SJCRH30 (cell line): ENCODE results near the gene SPOCK1. TPM values are rescaled to one million over a fixed set of nuclear protein-coding genes. Genes with fewer than 3 reads are reported as not detected.
A peak's percentile ranks its signal among the peaks of the same experiment; 100 is the strongest.

ENCODE experiments used
- DNase-seq, 2 experiments: peaks; one replicate each; pipeline ENCODE4 v3.0.0-alpha.2; 2015 to 2020
- H3K27ac ChIP-seq: fragments of 250-450 bp; sonication (Bioruptor Pico); 2 replicates; pipeline ENCODE4 v1.5.1; 2020; ENCODE audit warnings: mild to moderate bottlenecking, moderate library complexity
- H3K27me3 ChIP-seq: fragments of 250-450 bp; sonication (Bioruptor Pico); 2 replicates; pipeline ENCODE4 v1.5.1; 2020; ENCODE audit warnings: mild to moderate bottlenecking, moderate library complexity
- H3K36me3 ChIP-seq: fragments of 250-450 bp; sonication (Bioruptor Pico); 2 replicates; pipeline ENCODE4 v1.5.1; 2020; ENCODE audit warnings: mild to moderate bottlenecking, moderate library complexity
- H3K4me1 ChIP-seq: fragments of 250-450 bp; sonication (Bioruptor Pico); 2 replicates; pipeline ENCODE4 v1.5.1; 2020; ENCODE audit warnings: mild to moderate bottlenecking, moderate library complexity
- H3K4me3 ChIP-seq: fragments of 250-450 bp; sonication (Bioruptor Pico); 2 replicates; pipeline ENCODE4 v1.5.1; 2020; ENCODE audit warnings: mild to moderate bottlenecking, moderate library complexity
- H3K9me3 ChIP-seq: fragments of 250-450 bp; sonication (Bioruptor Pico); replicated peaks from 2 replicates; pipeline ENCODE4 v1.5.1; 2020; ENCODE audit warnings: mild to moderate bottlenecking, moderate library complexity
- total RNA-seq: library from RNA; depleted of rRNA; stranded (reverse); fragments of >200 nt; shearing (Covaris generic); gene quantifications from 2 replicates; pipeline ENCODE4 v1.2.3, GENCODE V29; 2014

Gene SPOCK1
- total RNA-seq, 1 experiment from 2014 or later: 0.06 TPM

DNA sequence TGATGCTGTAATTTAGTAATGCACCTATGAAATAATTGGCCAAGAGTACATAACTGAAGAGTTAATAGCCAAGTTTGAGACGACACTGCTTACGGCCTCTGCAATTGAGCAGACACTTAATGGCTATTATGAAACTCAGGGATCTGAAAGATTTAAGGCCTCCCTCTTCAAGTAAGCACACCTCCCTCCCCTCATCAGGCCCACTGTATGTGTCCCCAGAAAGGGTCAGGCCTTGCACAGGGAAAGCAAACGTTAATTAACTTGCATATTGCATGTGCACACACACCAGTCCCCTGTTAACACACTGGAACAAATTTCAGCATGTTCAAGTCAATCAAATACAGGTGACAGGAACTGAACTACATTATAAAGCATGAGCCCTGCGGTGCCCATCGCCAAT lies 163.6 kb downstream of the SPOCK1 start:
- Histone ChIP-seq H3K27ac (no peak overlapping the region), H3K4me1 (no peaks in the 10 kb centered on the region; the same call in 1 of the 2 replicates), H3K27me3 (no peaks in the 10 kb centered on the region), H3K4me3 (no peak overlapping the region), H3K36me3 (no peaks in the 10 kb centered on the region), H3K9me3 (no peaks in the 10 kb centered on the region)
- no peak for DNase-seq

DNA sequence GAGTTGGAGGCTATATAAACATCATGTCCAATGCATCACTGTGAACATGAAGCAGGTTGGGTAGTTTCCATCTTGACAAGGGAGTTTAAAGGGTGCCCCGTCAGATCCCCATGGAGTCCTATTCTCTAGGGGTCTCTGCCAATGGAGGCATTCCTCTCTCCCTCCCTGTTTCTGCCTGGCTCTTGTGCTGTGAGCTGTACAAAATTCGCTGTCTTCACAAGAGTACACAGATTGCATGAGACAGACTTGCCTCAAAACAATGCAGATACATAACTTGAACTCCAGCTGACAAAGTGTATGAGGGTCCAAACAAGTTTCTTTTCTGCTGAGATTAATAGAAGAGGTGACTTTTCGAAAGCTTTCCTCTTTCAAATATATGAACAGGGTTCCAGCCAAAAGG lies 165.2 kb downstream of the SPOCK1 start:
- H3K4me1 ChIP-seq: no peaks in the 10 kb centered on the region; the same call in 1 of the 2 replicates
- no peaks in the 10 kb centered on the region for H3K36me3 ChIP-seq
- no peak overlapping the region for H3K27ac ChIP-seq
- H3K9me3 ChIP-seq: no peaks in the 10 kb centered on the region
- DNase-seq: no peak
- no peak overlapping the region for H3K4me3 ChIP-seq
- H3K27me3 ChIP-seq: no peaks in the 10 kb centered on the region

DNA sequence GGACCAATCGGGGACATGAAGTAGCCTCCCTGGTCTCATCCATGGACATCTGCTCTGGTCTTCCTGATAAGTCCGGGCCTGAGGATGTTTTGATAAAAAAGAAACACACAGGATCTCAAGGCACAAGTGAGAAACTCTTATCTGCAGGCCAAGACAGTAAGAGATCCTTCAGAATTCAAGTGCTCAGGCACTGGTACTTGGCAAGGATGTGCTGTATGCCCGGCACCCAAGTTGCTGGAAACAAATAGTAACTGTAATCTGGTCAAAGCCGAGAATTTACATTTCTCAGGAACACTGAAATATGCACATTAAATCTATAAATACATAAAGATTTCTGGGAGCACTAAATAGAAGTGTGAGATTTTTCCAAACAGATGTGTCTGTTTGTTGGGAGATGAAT lies 165.7 kb downstream of the SPOCK1 start:
- Histone ChIP-seq H3K4me3 (no peak overlapping the region), H3K9me3 (no peaks in the 10 kb centered on the region), H3K4me1 (no peaks in the 10 kb centered on the region; the same call in 1 of the 2 replicates), H3K36me3 (no peaks in the 10 kb centered on the region), H3K27ac (no peak overlapping the region), H3K27me3 (no peaks in the 10 kb centered on the region)
- DNase-seq: no peak

GRCh38 chr5:137332296-137332695 lies 166.8 kb downstream of the SPOCK1 start:
- Histone ChIP-seq H3K4me1 (no peaks in the 10 kb centered on the region; the same call in 1 of the 2 replicates), H3K4me3 (no peak overlapping the region), H3K27ac (no peak overlapping the region), H3K36me3 (no peaks in the 10 kb centered on the region), H3K9me3 (no peaks in the 10 kb centered on the region), H3K27me3 (no peaks in the 10 kb centered on the region; the same call in 1 of the 2 replicates)
- DNase-seq: no peak

GRCh38 chr5:137329586-137330296 lies 169.4 kb downstream of the SPOCK1 start:
- Histone ChIP-seq H3K4me3 (no peak overlapping the region), H3K4me1 (no peaks in the 10 kb centered on the region), H3K27ac (no peak overlapping the region), H3K27me3 (no peaks in the 10 kb centered on the region; the same call in 1 of the 2 replicates), H3K36me3 (no peaks in the 10 kb centered on the region), H3K9me3 (no peaks in the 10 kb centered on the region)
- DNase-seq: no peak

DNA sequence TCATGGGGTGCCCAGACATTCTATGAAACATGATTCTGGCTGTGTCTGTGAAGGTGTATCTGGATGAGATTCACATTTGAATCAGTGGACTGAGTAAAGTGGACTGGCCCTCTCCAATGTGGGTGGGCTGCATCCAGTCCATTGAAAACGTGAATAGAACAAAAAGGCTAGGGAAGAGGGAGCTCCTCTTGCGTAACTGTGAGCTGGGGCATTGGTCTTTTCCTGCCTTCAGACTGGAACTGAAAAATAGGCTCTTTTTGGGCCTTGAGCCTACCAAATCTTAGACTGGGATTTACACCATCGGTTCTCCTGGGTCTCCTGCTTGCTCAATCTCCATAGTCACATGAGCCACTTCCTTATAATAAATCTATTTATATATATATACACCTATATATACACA lies 170.1 kb downstream of the SPOCK1 start:
- Histone ChIP-seq H3K27me3 (no peaks in the 10 kb centered on the region; the same call in 1 of the 2 replicates), H3K36me3 (no peaks in the 10 kb centered on the region), H3K4me3 (no peak overlapping the region), H3K9me3 (no peaks in the 10 kb centered on the region), H3K27ac (no peak overlapping the region), H3K4me1 (no peaks in the 10 kb centered on the region)
- DNase-seq: no peak

DNA sequence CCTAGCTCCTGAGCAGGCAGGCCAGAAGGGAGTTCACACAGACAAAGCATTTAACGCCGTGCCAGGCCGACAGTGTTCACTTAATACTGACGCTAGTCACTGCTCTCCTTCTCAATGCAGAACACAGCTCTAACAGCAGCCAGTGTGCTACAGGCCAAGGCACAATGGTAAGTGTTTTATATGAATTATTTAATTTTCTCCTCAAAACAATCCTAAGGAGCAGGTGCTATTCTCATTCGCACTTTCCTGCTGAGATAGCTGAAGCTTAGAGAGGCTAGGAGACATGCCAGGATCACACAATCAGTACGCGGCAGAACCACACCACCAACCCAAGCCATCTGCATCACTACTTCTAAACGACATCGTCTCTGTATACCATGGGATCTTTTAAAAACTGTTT lies 170.7 kb downstream of the SPOCK1 start:
- Histone ChIP-seq H3K36me3 (no peaks in the 10 kb centered on the region), H3K9me3 (no peaks in the 10 kb centered on the region), H3K4me1 (no peaks in the 10 kb centered on the region), H3K27me3 (no peaks in the 10 kb centered on the region; the same call in 1 of the 2 replicates), H3K27ac (no peak overlapping the region), H3K4me3 (no peak overlapping the region)
- DNase-seq: no peak

DNA sequence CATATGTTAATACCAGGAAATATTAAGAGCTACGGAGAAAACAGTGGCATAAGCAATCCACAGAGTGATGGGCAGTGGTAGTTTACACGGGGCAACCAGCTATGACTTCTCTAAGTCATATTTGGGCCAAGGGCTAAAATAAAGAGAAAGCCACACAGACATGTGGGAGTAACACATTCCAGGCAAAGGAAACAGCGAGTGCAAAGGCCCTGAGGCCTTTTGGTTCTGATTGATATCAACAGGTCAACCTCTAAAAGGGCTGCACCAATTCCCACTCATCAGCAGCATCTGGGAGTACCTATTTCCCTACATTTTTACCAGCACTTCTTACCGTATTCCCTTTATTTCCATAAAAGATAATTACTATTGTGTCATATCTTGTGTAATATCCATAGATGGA lies 173.4 kb downstream of the SPOCK1 start:
- DNase-seq: no peak
- no peaks in the 10 kb centered on the region; the same call in 1 of the 2 replicates for H3K27me3 ChIP-seq
- H3K27ac ChIP-seq: no peak overlapping the region
- no peak overlapping the region for H3K4me3 ChIP-seq
- no peaks in the 10 kb centered on the region for H3K36me3 ChIP-seq
- no peaks in the 10 kb centered on the region for H3K4me1 ChIP-seq
- no peaks in the 10 kb centered on the region for H3K9me3 ChIP-seq

DNA sequence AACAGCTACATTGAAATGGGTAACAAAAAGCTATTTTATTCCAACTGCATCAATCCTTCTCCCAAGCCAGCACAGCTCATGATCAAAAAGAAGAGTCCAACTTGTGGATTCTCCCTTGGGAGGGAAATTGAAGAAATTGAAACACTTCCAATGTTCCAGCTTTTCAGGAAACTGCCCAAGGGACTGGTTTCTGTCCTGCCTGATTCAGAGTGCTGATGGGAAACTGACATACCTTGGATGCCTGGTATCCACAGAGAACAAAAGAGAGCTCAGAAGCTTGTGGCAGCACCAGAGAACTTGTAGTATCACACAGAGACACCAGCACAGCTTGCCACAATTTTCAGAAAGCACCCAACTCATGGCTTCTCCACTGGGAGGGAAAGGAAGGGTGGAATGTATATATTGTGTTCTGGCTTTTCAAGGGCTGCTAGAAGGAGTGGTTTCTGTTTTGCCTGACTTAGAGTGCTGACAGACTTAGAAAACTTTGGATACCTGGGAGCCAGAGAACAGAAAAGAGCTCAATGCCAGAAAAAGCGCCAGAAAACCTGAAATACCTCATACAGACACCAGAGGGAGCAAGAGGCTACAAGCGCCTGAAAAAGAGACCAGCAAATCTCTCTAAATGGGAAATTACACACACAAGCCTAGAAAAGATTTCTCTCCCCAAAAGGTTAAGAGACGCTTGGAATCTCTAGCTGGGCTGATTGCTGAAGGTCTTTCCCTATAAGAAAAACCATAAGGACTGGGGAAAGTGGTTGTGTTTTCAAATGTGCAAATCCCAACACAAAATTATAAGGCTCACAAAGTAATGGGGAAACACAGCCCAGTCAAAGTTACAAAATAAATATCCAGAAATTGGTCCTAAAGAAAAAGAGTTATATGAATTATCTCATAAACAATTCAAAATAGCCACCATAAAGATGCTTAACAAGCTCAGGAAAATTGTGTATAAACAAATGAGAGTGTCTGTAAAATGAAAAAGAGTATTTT lies 178.8 kb downstream of the SPOCK1 start:
- no peaks in the 10 kb centered on the region for H3K27me3 ChIP-seq
- H3K4me3 ChIP-seq: no peak overlapping the region
- H3K27ac ChIP-seq: no peak overlapping the region
- no peaks in the 10 kb centered on the region for H3K36me3 ChIP-seq
- peak; percentile 6 to 66 for DNase-seq
- H3K4me1 ChIP-seq: no peaks in the 10 kb centered on the region
- H3K9me3 ChIP-seq: no peaks in the 10 kb centered on the region

GRCh38 chr5:137318027-137318426 lies 181.1 kb downstream of the SPOCK1 start:
- Histone ChIP-seq H3K4me3 (no peak overlapping the region), H3K4me1 (no peaks in the 10 kb centered on the region), H3K9me3 (no peaks in the 10 kb centered on the region), H3K36me3 (no peaks in the 10 kb centered on the region), H3K27me3 (no peaks in the 10 kb centered on the region), H3K27ac (no peak overlapping the region)
- no peak for DNase-seq

GRCh38 chr5:137316346-137316736 lies 182.8 kb downstream of the SPOCK1 start:
- Histone ChIP-seq H3K9me3 (no peaks in the 10 kb centered on the region), H3K4me1 (no peaks in the 10 kb centered on the region), H3K27ac (no peak overlapping the region), H3K27me3 (no peaks in the 10 kb centered on the region), H3K4me3 (no peak overlapping the region), H3K36me3 (no peaks in the 10 kb centered on the region)
- no peak for DNase-seq

DNA sequence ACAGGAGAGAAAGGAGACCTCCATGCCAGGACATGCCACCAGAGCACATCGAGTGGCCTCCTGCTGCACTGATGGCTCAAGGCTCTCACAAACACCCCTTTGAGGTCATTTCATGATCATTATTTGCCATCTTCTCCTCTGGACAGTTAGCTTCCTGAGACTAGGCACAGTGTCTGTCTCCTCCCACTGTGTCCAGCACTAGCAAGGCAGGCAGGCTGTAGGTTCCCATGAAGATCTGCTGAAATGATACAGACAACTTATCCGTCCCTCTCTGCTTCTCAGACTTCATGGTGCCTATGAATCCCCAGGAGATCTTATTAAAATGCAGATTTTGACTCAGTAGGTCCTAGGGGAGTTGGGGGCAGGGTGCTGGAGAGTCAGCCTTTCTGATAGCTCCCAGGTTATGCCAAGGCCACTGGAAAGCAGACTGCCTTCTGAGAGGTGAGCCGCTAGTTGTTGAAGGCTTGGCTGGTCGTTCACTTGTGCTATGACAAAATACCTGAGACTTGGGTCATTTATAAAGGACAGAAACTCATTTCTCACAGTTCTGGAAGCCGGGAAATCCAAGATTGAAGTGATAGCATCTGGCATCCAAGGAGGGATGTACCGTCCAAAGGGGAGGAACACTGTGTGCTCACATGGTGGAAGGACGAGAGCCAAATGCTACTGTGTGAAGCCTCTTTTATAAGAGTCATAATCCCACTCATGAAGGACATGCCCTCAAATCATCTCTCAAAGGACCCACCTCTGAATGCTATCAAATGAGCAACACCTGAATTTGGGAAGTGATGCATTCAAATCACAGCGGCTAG lies 183.4 kb downstream of the SPOCK1 start:
- no peaks in the 10 kb centered on the region for H3K9me3 ChIP-seq
- H3K36me3 ChIP-seq: no peaks in the 10 kb centered on the region
- H3K4me1 ChIP-seq: peaks cover 4% of the 10 kb centered on the region; the same call in 1 of the 2 replicates
- H3K27me3 ChIP-seq: no peaks in the 10 kb centered on the region
- H3K4me3 ChIP-seq: no peak overlapping the region
- H3K27ac ChIP-seq: no peak overlapping the region
- no peak for DNase-seq

DNA sequence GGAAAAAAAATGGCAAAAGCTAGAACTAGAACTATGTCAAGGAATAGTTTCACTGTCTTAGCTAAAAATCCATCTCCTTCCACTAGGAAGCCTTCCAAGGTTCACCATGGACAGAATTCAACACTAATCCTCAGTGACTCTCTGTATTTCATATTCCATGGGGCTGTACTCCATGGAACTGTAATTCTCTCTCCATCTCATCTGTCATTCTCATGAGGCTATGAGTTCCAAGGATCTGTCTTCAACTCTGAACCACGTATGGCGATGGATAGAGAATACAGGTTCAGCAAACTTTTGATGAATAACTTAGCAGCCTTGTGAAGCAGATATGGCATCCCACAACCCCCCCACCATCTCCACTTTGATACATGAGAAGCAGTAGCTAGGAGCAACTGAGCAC lies 184.0 kb downstream of the SPOCK1 start:
- Histone ChIP-seq H3K27ac (no peak overlapping the region), H3K27me3 (no peaks in the 10 kb centered on the region), H3K9me3 (no peaks in the 10 kb centered on the region), H3K36me3 (no peaks in the 10 kb centered on the region), H3K4me1 (peaks cover 4% of the 10 kb centered on the region; the same call in 1 of the 2 replicates), H3K4me3 (no peak overlapping the region)
- DNase-seq: no peak

DNA sequence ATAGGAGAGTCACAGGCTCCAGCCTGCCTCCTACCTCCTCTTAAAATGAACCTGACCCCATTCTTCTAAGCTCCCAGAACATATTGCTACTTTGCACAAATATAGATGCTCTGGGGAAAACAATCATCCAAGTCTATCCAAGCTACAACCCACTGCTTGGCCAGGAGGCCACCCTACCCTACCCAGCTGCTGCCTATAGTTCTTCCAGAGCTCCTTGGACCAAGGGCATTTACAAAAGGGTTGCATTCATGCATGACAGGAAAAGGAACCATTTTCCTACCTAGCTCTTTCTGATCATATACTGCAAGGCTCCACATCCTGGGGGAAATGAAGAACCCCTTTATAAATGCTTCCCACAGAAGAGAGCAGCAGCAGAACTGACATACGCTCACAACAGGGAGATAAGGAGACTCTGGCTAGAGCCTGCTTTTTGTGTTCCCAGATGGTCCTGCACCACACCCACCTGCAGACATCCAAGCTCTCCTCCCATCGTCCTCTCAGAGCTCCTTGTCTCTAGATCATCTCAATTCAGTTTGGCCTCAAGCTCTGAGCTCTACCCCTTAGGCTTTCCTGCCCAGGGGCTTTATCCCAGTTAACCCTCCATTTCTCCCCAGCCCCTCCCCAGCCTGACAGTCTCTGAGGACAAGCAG lies 185.5 kb downstream of the SPOCK1 start:
- Histone ChIP-seq H3K27me3 (no peaks in the 10 kb centered on the region), H3K9me3 (no peaks in the 10 kb centered on the region), H3K4me1 (peaks cover 4% of the 10 kb centered on the region; the same call in 1 of the 2 replicates), H3K4me3 (no peak overlapping the region), H3K27ac (no peak overlapping the region), H3K36me3 (no peaks in the 10 kb centered on the region)
- no peak for DNase-seq
